K562 (cell line): ENCODE measurements around the gene XRCC5. TPM values are rescaled to one million over a fixed set of nuclear protein-coding genes. Genes with fewer than 3 reads are reported as not detected.

Source experiments
- CXXC5 ChIP-seq: fragments of 250-450 bp; sonication (Bioruptor Pico); IDR thresholded peaks from 2 replicates; pipeline ENCODE4 v1.8.0; 2022; ENCODE audit warnings: inconsistent platforms, mild to moderate bottlenecking, moderate library complexity
- ELK3 ChIP-seq: fragments of 450-650 bp; formaldehyde crosslinking; IDR thresholded peaks from 2 replicates; pipeline ENCODE4 v1.4.0; 2020; ENCODE audit warnings: mild to moderate bottlenecking
- EP300 ChIP-seq: IDR thresholded peaks from 2 replicates; pipeline ENCODE4 v1.6.1; 2012; ENCODE audit warnings: low read length, improper control_type of control experiment
- FOXO4 ChIP-seq: fragments of 450-650 bp; formaldehyde crosslinking; IDR thresholded peaks from 2 replicates; pipeline ENCODE4 v1.4.0; 2020; ENCODE audit warnings: mild to moderate bottlenecking, moderate library complexity
- FOXP1 ChIP-seq: sonication (generic); formaldehyde crosslinking; IDR thresholded peaks from 2 replicates; pipeline ENCODE4 v1.8.0; 2022; ENCODE audit warnings: mild to moderate bottlenecking, missing genetic modification reagents
- HSF4 ChIP-seq: fragments of 250-450 bp; sonication (Bioruptor Pico); IDR thresholded peaks from 2 replicates; pipeline ENCODE4 v2.1.2; 2022; ENCODE audit warnings: mild to moderate bottlenecking, moderate library complexity, borderline replicate concordance
- KLF16 ChIP-seq: IDR thresholded peaks from 2 replicates; pipeline ENCODE4 v1.6.1; 2016; ENCODE audit warnings: antibody characterized with exemption
- NCOA4 ChIP-seq: fragments of 450-650 bp; IDR thresholded peaks from 2 replicates; pipeline ENCODE4 v1.6.1; 2018; ENCODE audit warnings: mild to moderate bottlenecking; ENCODE audit not compliant: partially characterized antibody
- NR2C2 ChIP-seq, 2 experiments: fragments of 200-800 bp in 1 of 2; sonication (Bioruptor generic) in 1 of 2; sonication (generic) in 1 of 2; formaldehyde crosslinking in 1 of 2; IDR thresholded peaks; 2 replicates each; pipeline versions ENCODE4 v1.6.1 to v1.8.0; 2016 to 2022; ENCODE audit warnings: mild to moderate bottlenecking in 1 of 2, missing compliant biosample characterization in 1 of 2, missing genetic modification characterization in 1 of 2, missing genetic modification reagents in 1 of 2
- POLR2A ChIP-seq: fragments of 450-650 bp; conservative IDR thresholded peaks from 2 replicates; pipeline ENCODE4 v1.6.1; 2016
- POLR2AphosphoS5 ChIP-seq: IDR thresholded peaks from 2 replicates; pipeline ENCODE4 v1.6.1; 2011; ENCODE audit warnings: mild to moderate bottlenecking, low read depth, low read length, moderate library complexity; ENCODE audit not compliant: control insufficient read depth, insufficient read depth
- SAFB ChIP-seq: fragments of 200-400 bp; formaldehyde crosslinking; IDR thresholded peaks from 2 replicates; pipeline ENCODE4 v1.6.1; 2017; ENCODE audit warnings: low read depth, low read length, borderline replicate concordance
- TOE1 ChIP-seq, 2 experiments: fragments of 450-650 bp in 1 of 2; sonication (generic) in 1 of 2; formaldehyde crosslinking in 1 of 2; IDR thresholded peaks; 2 replicates each; pipeline versions ENCODE4 v1.7.1 to v1.8.0; 2016 to 2022; ENCODE audit warnings: borderline replicate concordance in 2 of 2, mild to moderate bottlenecking in 2 of 2, antibody characterized with exemption in 1 of 2, inconsistent platforms in 1 of 2, low read depth in 1 of 2, missing genetic modification reagents in 1 of 2, moderate library complexity in 1 of 2
- ZNF212 ChIP-seq: fragments of 450-650 bp; formaldehyde crosslinking; IDR thresholded peaks from 2 replicates; pipeline ENCODE4 v1.4.0; 2020; ENCODE audit warnings: mild to moderate bottlenecking
- ZNF282 ChIP-seq: sonication (generic); formaldehyde crosslinking; IDR thresholded peaks from 2 replicates; pipeline ENCODE4 v1.8.1; 2023; ENCODE audit warnings: missing genetic modification reagents
- ZNF3 ChIP-seq: fragments of 250-450 bp; sonication (Bioruptor Pico); IDR thresholded peaks from 2 replicates; pipeline ENCODE4 v1.5.0; 2021; ENCODE audit warnings: mild to moderate bottlenecking, moderate library complexity
- ZNF589 ChIP-seq: fragments of 200-800 bp; sonication (Bioruptor generic); IDR thresholded peaks from 2 replicates; pipeline ENCODE4 v1.6.1; 2016; ENCODE audit warnings: low read depth, missing genetic modification characterization, missing compliant biosample characterization
- ZNF76 ChIP-seq: fragments of 250-450 bp; sonication (Bioruptor Pico); IDR thresholded peaks from 2 replicates; pipeline ENCODE4 v1.4.0; 2020; ENCODE audit warnings: mild to moderate bottlenecking, moderate library complexity, borderline replicate concordance
- polyA plus RNA-seq, 8 experiments: library from polyadenylated mRNA; depleted of rRNA in 4 of 8; stranded (reverse) in 5 of 8; unstranded in 3 of 8; fragments of >200 nt; fragmentation: Nextera tagmentation in 2 of 8; fragmentation: Illumina TruSeq in 1 of 8; extraction: Ambion mirVana in 2 of 8; extraction: Trizol in 1 of 8; gene quantifications; 2 replicates each; pipeline versions ENCODE4 v1.2.1 to v1.2.3, GENCODE V29; 2011 to 2014; ENCODE audit warnings: inconsistent platforms in 1 of 8, missing spikeins in 1 of 8
- total RNA-seq, 7 experiments: library from RNA; depleted of rRNA in 6 of 7; stranded (reverse); fragments of >200 nt in 6 of 7; fragmentation: Illumina TruSeq in 2 of 7; extraction: Trizol in 2 of 7; gene quantifications; 2 replicates each; pipeline versions ENCODE4 v1.2.1 to v1.2.3, GENCODE V29; 2011 to 2021; ENCODE audit warnings: low replicate concordance in 1 of 7
- TF ChIP-seq, protein P1 (sequence below): fragments of 250-450 bp; sonication (Bioruptor Pico); IDR thresholded peaks from 2 replicates; pipeline ENCODE4 v1.4.0; 2020

XRCC5 gene
- total and polyA plus RNA-seq, 9 of the 15 experiments (the other 6 are each of a cell fraction or from before 2014, with no cell fraction given) = 168 to 551 (median 297) TPM

GRCh38 chr2:216081487-216082116 is 27.5 kb upstream of the XRCC5 start, which contains the start of the genes PECR and TMEM169 (continued):
- no peak for TF ChIP-seq NR2C2 (CRISPR knock-in tag; IDR thresholded peaks at IDR 0.05)
- no peak for TF ChIP-seq NR2C2 (tag; IDR thresholded peaks at IDR 0.05)
- peak; percentile 39 for TF ChIP-seq CXXC5 (CRISPR knock-in tag)
- TF ChIP-seq EP300 = no peak
- no peak for TF ChIP-seq ZNF76 (CRISPR knock-in tag)
- no peak for TF ChIP-seq ZNF282 (CRISPR knock-in tag)
- TF ChIP-seq ZNF589 (CRISPR knock-in tag) = no peak
- peak; percentile 81; the same call in 1 of the 2 replicates for TF ChIP-seq TOE1 (IDR thresholded peaks at IDR 0.05; ENCODE audit: borderline replicate concordance)
- no peak for TF ChIP-seq TOE1 (CRISPR knock-in tag; IDR thresholded peaks at IDR 0.05; ENCODE audit: borderline replicate concordance, low read depth)
- TF ChIP-seq POLR2AphosphoS5 = no peak
- peak; percentile 68 for TF ChIP-seq POLR2A
- TF ChIP-seq SAFB = no peak
- TF ChIP-seq FOXO4 (CRISPR knock-in tag) = no peak
- TF ChIP-seq, protein P1, sequence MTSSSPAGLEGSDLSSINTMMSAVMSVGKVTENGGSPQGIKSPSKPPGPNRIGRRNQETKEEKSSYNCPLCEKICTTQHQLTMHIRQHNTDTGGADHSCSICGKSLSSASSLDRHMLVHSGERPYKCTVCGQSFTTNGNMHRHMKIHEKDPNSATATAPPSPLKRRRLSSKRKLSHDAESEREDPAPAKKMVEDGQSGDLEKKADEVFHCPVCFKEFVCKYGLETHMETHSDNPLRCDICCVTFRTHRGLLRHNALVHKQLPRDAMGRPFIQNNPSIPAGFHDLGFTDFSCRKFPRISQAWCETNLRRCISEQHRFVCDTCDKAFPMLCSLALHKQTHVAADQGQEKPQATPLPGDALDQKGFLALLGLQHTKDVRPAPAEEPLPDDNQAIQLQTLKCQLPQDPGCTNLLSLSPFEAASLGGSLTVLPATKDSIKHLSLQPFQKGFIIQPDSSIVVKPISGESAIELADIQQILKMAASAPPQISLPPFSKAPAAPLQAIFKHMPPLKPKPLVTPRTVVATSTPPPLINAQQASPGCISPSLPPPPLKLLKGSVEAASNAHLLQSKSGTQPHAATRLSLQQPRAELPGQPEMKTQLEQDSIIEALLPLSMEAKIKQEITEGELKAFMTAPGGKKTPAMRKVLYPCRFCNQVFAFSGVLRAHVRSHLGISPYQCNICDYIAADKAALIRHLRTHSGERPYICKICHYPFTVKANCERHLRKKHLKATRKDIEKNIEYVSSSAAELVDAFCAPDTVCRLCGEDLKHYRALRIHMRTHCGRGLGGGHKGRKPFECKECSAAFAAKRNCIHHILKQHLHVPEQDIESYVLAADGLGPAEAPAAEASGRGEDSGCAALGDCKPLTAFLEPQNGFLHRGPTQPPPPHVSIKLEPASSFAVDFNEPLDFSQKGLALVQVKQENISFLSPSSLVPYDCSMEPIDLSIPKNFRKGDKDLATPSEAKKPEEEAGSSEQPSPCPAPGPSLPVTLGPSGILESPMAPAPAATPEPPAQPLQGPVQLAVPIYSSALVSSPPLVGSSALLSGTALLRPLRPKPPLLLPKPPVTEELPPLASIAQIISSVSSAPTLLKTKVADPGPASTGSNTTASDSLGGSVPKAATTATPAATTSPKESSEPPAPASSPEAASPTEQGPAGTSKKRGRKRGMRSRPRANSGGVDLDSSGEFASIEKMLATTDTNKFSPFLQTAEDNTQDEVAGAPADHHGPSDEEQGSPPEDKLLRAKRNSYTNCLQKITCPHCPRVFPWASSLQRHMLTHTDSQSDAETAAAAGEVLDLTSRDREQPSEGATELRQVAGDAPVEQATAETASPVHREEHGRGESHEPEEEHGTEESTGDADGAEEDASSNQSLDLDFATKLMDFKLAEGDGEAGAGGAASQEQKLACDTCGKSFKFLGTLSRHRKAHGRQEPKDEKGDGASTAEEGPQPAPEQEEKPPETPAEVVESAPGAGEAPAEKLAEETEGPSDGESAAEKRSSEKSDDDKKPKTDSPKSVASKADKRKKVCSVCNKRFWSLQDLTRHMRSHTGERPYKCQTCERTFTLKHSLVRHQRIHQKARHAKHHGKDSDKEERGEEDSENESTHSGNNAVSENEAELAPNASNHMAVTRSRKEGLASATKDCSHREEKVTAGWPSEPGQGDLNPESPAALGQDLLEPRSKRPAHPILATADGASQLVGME (CRISPR knock-in tag) = no peak
- no peak for TF ChIP-seq ELK3 (CRISPR knock-in tag)
- no peak for TF ChIP-seq ZNF212 (CRISPR knock-in tag)
- no peak for TF ChIP-seq ZNF3 (CRISPR knock-in tag)
- no peak for TF ChIP-seq FOXP1 (CRISPR knock-in tag)
- TF ChIP-seq KLF16 = peak; percentile 69
- no peak for TF ChIP-seq NCOA4
- TF ChIP-seq HSF4 = no peak
